GM12878 (cell line): Measurements from ENCODE around the gene NR3C1. TPM values are rescaled to one million over a fixed set of nuclear protein-coding genes. Genes with fewer than 3 reads are reported as not detected.
A peak's percentile ranks its signal among the peaks of the same experiment; 100 is the strongest.

Source experiments
- ATAC-seq: fragments of 200-7000 bp; cut with Tn5 transposase; 3 replicates; pipeline ENCODE4 v1.9.1; 2020; ENCODE audit warnings: mild to moderate bottlenecking, moderate library complexity
- BruUV-seq: library from RNA; stranded (reverse); fragments of 400-500 nt; replicated peaks from 2 replicates; lab custom pipeline; 2021; lab: Mats Ljungman, UMichigan
- CTCF ChIA-PET: fragments of 300-600 bp; sonication (Branson Sonifier 250); formaldehyde crosslinking; extraction: SDS; loops from one replicate; lab custom pipeline; 2021; ENCODE audit warnings: inconsistent platforms; lab: Yijun Ruan, JAX
- POLR2A ChIA-PET: fragments of 350-600 bp; formaldehyde crosslinking; extraction: SDS; loops from one replicate; lab custom pipeline; 2021; ENCODE audit warnings: inconsistent platforms; lab: Charles Lee
- RAD21 ChIA-PET: fragments of 300-600 bp; sonication (Branson Sonifier 250); formaldehyde crosslinking; loops from one replicate; lab custom pipeline; 2023; ENCODE audit warnings: antibody characterized with exemption; ENCODE audit not compliant: unreplicated experiment; lab: Charles Lee
- SMC1A ChIA-PET: fragments of 300-600 bp; sonication (Branson Sonifier 250); formaldehyde crosslinking; loops from one replicate; lab custom pipeline; 2023; ENCODE audit not compliant: unreplicated experiment, uncharacterized antibody; lab: Charles Lee
- DNase-seq: peaks from one replicate; pipeline ENCODE4 v3.0.0-alpha.2; 2011; ENCODE audit warnings: low read depth, low spot score
- FAIRE-seq: peaks from 3 replicates; lab custom pipeline; 2011; peaks lifted over from hg19 to GRCh38; lab: Jason Lieb, UNC
- H2AFZ ChIP-seq: 2 replicates; pipeline ENCODE4 v1.6.0; 2011; ENCODE audit warnings: low read depth, low read length, control low read depth; ENCODE audit not compliant: control insufficient read depth
- H3K27ac ChIP-seq: 2 replicates; pipeline ENCODE4 v1.5.1; 2011; ENCODE audit warnings: control low read depth; ENCODE audit not compliant: control insufficient read depth, insufficient read depth
- H3K27me3 ChIP-seq, 2 experiments: replicated peaks in 1 of 2; 2 replicates each; pipeline versions ENCODE4 v1.6.0 to v1.6.1; 2011; ENCODE audit warnings: low read length in 1 of 2; ENCODE audit not compliant: control insufficient read depth in 2 of 2, insufficient read depth in 2 of 2
- H3K36me3 ChIP-seq, 2 experiments: 2 replicates each; pipeline ENCODE4 v1.5.1; 2011; ENCODE audit warnings: low read length in 1 of 2; ENCODE audit not compliant: control insufficient read depth in 2 of 2, insufficient read depth in 2 of 2
- H3K4me1 ChIP-seq: 2 replicates; pipeline ENCODE4 v1.6.1; 2011; ENCODE audit warnings: mild to moderate bottlenecking, low read length, moderate library complexity, mixed read lengths; ENCODE audit not compliant: control insufficient read depth, insufficient read depth
- H3K4me2 ChIP-seq: 2 replicates; pipeline ENCODE4 v1.6.0; 2011; ENCODE audit warnings: control low read depth; ENCODE audit not compliant: control insufficient read depth, insufficient read depth
- H3K4me3 ChIP-seq: fragments of 200-600 bp; sonication (generic); 2 replicates; pipeline ENCODE4 v1.5.1; 2016
- H3K79me2 ChIP-seq: 2 replicates; pipeline ENCODE4 v1.6.0; 2011; ENCODE audit warnings: low read length; ENCODE audit not compliant: control insufficient read depth, insufficient read depth
- H3K9ac ChIP-seq: 2 replicates; pipeline ENCODE4 v1.8.0; 2011; ENCODE audit warnings: low read length, control low read depth, mixed read lengths; ENCODE audit not compliant: control insufficient read depth, insufficient read depth
- H3K9me3 ChIP-seq: replicated peaks from 3 replicates; pipeline ENCODE4 v1.5.1; 2011; ENCODE audit warnings: mild to moderate bottlenecking, low read length; ENCODE audit not compliant: control insufficient read depth, insufficient read depth
- H4K20me1 ChIP-seq: 2 replicates; pipeline ENCODE4 v1.6.0; 2011; ENCODE audit not compliant: control insufficient read depth, insufficient read depth
- ATF7 ChIP-seq: fragments of 450-650 bp; IDR thresholded peaks from 2 replicates; pipeline ENCODE4 v1.6.1; 2016; ENCODE audit warnings: low read depth, mild to moderate bottlenecking
- BCL11A ChIP-seq: IDR thresholded peaks from 2 replicates; pipeline ENCODE4 v1.6.1; 2011; ENCODE audit warnings: low read depth, low read length
- BCL3 ChIP-seq: IDR thresholded peaks from 2 replicates; pipeline ENCODE4 v1.6.1; 2011; ENCODE audit warnings: borderline replicate concordance, low read depth, mild to moderate bottlenecking, moderate library complexity, low read length; ENCODE audit not compliant: insufficient read depth, poor library complexity, severe bottlenecking
- CBX5 ChIP-seq: sonication (generic); IDR thresholded peaks from 2 replicates; pipeline ENCODE4 v1.6.1; 2016; ENCODE audit warnings: low read depth, moderate library complexity, mild to moderate bottlenecking, inconsistent platforms
- EGR1 ChIP-seq, 2 experiments: IDR thresholded peaks; 1 replicate in 1 of 2; 2 replicates in 1 of 2; pipeline ENCODE4 v1.6.1; 2011 to 2012; ENCODE audit warnings: low read depth in 2 of 2, low read length in 2 of 2, borderline replicate concordance in 1 of 2, mild to moderate bottlenecking in 1 of 2, moderate library complexity in 1 of 2
- MYB ChIP-seq: fragments of 150-350 bp; IDR thresholded peaks from 2 replicates; pipeline ENCODE4 v1.6.1; 2014; ENCODE audit warnings: mild to moderate bottlenecking, low read depth, low read length, borderline replicate concordance
- ZBTB33 ChIP-seq: fragments of 450-650 bp; IDR thresholded peaks from 2 replicates; pipeline ENCODE4 v1.6.1; 2017; ENCODE audit warnings: mild to moderate bottlenecking
- whole genome bisulfite sequencing: methylation state at CpG from one replicate; pipeline ENCODE4 v1.1.6; 2016; ENCODE audit warnings: low lambda C conversion rate; ENCODE audit not compliant: insufficient replicate concordance, insufficient coverage; ENCODE audit errors: missing lambda C conversion rate; 5-methylcytosine and 5-hydroxymethylcytosine counted together
- in situ Hi-C: fragments of 300-500 bp; cut with MboI; formaldehyde crosslinking; loops from 9 replicates; pipeline ENCODE4 v1.14.3; 2018; ENCODE audit warnings: mixed read lengths
- intact Hi-C: fragments of 100-400 bp; cut with micrococcal nuclease; formaldehyde crosslinking; loops from one replicate; pipeline ENCODE4 v1.14.2; 2022; ENCODE audit not compliant: unreplicated experiment
- polyA plus RNA-seq, 11 experiments: library from polyadenylated mRNA; depleted of rRNA in 4 of 11; unstranded in 6 of 11; stranded (reverse) in 5 of 11; fragments of >200 nt; fragmentation: Nextera tagmentation in 4 of 11; fragmentation: Illumina TruSeq in 1 of 11; extraction: Ambion mirVana in 4 of 11; extraction: Trizol in 1 of 11; gene quantifications; 1 replicate in 1 of 11; 2 replicates in 10 of 11; pipeline versions ENCODE4 v1.2.1 to v1.2.3, GENCODE V29; 2011 to 2016; ENCODE audit warnings: inconsistent platforms in 2 of 11, missing spikeins in 2 of 11, low read depth in 1 of 11
- total RNA-seq, 4 experiments: library from RNA; depleted of rRNA in 3 of 4; stranded (reverse); fragments of >200 nt in 3 of 4; fragmentation: Illumina TruSeq in 1 of 4; extraction: Trizol in 1 of 4; gene quantifications; 2 replicates each; pipeline versions ENCODE4 v1.2.1 to v1.2.3, GENCODE V29; 2013 to 2021

Gene NR3C1
- total and polyA plus RNA-seq, 10 of the 15 experiments (the other 5 are each of a cell fraction or from before 2014, with no cell fraction given) = 49.7 to 141 (median 109) TPM

- TF ChIP-seq BCL3 = peak; percentile 98
- TF ChIP-seq ZBTB33 = no peak
- no peak for TF ChIP-seq MYB
- peak; percentile 48; the same call in 1 of the 2 replicates for TF ChIP-seq ATF7
- no peak for TF ChIP-seq EGR1 (IDR thresholded peaks at IDR 0.05; ENCODE audit: borderline replicate concordance in 1 of 2, low read depth in 2 of 2, low read length in 2 of 2)
- peak; percentile 68; the same call in 1 of the 2 replicates for TF ChIP-seq BCL11A
These were observed 140.9 kb downstream of the NR3C1 start (continued) for GRCh38 chr5:143262393-143263174.

GRCh38 chr5:143261748-143262392 lies 141.6 kb downstream of the NR3C1 start:
- BruUV-seq = no TSS peak
- WGBS = 89% methylated on average over 7 of the region's 7 CpGs
- in situ Hi-C loops = no loop called here

More at GRCh38 chr5:143261748-143262392, 141.6 kb downstream of the NR3C1 start:
- DNase-seq (no peak), ATAC-seq (no peak), FAIRE-seq (no peak)
- H3K27me3 ChIP-seq = no peaks in the 10 kb centered on the region
- H3K27ac ChIP-seq = peak overlapping the region; percentile 42
- no peak for TF ChIP-seq CBX5
- no peak overlapping the region for H3K9ac ChIP-seq
- no peaks in the 10 kb centered on the region; a peak in 1 of 4 replicates for H3K36me3 ChIP-seq
- peaks cover 11% of the 10 kb centered on the region; the same call in 1 of the 2 replicates for H3K4me1 ChIP-seq
- H3K4me3 ChIP-seq = no peak overlapping the region
- H3K4me2 ChIP-seq = no peak overlapping the region
- ChIA-PET SMC1A (interaction anchor here (1.0 kb wide), 1 partner anchor 120 kb away, joined by 3 read pairs; no protein-coding TSS in a partner anchor), RAD21 (no interaction called here), POLR2A (no interaction called here), CTCF (interaction anchor here (1.0 kb wide), 1 partner anchor 21 kb away, joined by 3 read pairs; no protein-coding TSS in a partner anchor)
- no peaks in the 10 kb centered on the region for H4K20me1 ChIP-seq
- intact Hi-C loops = no loop called here
- no peaks in the 10 kb centered on the region for H3K79me2 ChIP-seq
- H2AFZ ChIP-seq = no peak overlapping the region
- peaks cover 10% of the 10 kb centered on the region for H3K9me3 ChIP-seq
